Subcutaneous adipose tissue (tissue), 4 donors: Measurements from ENCODE around the gene CDADC1. TPM values are rescaled to one million over a fixed set of nuclear protein-coding genes. Genes with fewer than 3 reads are reported as not detected.

Experiments
- CTCF ChIP-seq: fragments of 450-650 bp; IDR thresholded peaks from one replicate; pipeline ENCODE4 v1.5.1; 2016; ENCODE audit warnings: low read depth, mild to moderate bottlenecking, control low read depth, antibody characterized with exemption, moderate library complexity
- total RNA-seq, 4 donors: library from RNA; depleted of rRNA; stranded (reverse); fragments of >200 nt; gene quantifications; one replicate each; pipeline ENCODE4 v1.1.0, GENCODE V29; 2016

CDADC1 gene
- 10 to 100 TPM in 2 of 4 donors, 1 to 10 TPM in 2; 7.0 to 11.2 (median 9.5) TPM for total RNA-seq

GRCh38 chr13:49247643-49248621 lies at the start of gene CDADC1:
Gene CDADC1 (plus strand): TSS chr13:49247925. CDS start chr13:49248038, 113 bp downstream.
- no peak for TF ChIP-seq CTCF

GRCh38 chr13:49206641-49207040 lies 41.1 kb upstream of the CDADC1 start:
- TF ChIP-seq CTCF, result no peak

GRCh38 chr13:49208619-49209018 lies 39.1 kb upstream of the CDADC1 start:
- TF ChIP-seq CTCF, result no peak

GRCh38 chr13:49210114-49210513 lies 37.6 kb upstream of the CDADC1 start:
- TF ChIP-seq CTCF, result no peak

GRCh38 chr13:49210669-49211068 lies 37.1 kb upstream of the CDADC1 start:
- no peak for TF ChIP-seq CTCF

- no peak for TF ChIP-seq CTCF
Observed at GRCh38 chr13:49213539-49213938, 34.2 kb upstream of the CDADC1 start.
